H1 (cell line): ENCODE results near the gene UMODL1. TPM values are rescaled to one million over a fixed set of nuclear protein-coding genes. Genes with fewer than 3 reads are reported as not detected.

Experiments
- CTCF ChIP-seq, 3 experiments: IDR thresholded peaks; 1 replicate in 2 of 3; 2 replicates in 1 of 3; pipeline versions ENCODE4 v1.5.1 to v1.6.1; 2011; ENCODE audit warnings: low read length in 3 of 3, mild to moderate bottlenecking in 3 of 3, inconsistent platforms in 2 of 3, low read depth in 1 of 3, moderate library complexity in 1 of 3; ENCODE audit not compliant: insufficient read depth in 1 of 3; ENCODE audit errors: control extremely low read depth in 1 of 3
- JUN ChIP-seq: IDR thresholded peaks from 2 replicates; pipeline ENCODE4 v1.6.1; 2011; ENCODE audit warnings: low read depth, mild to moderate bottlenecking, improper control_type of control experiment, low read length
- MAFK ChIP-seq: IDR thresholded peaks from 2 replicates; pipeline ENCODE4 v1.6.1; 2012; ENCODE audit warnings: low read depth, mild to moderate bottlenecking, improper control_type of control experiment, low read length
- NRF1 ChIP-seq: IDR thresholded peaks from 2 replicates; pipeline ENCODE4 v1.6.1; 2011; ENCODE audit warnings: mild to moderate bottlenecking, low read depth, low read length, improper control_type of control experiment
- polyA plus RNA-seq, 7 experiments: library from polyadenylated mRNA; depleted of rRNA in 3 of 7; stranded (reverse) in 5 of 7; unstranded in 2 of 7; fragments of >200 nt in 5 of 7; fragments of 200-250 nt in 2 of 7; gene quantifications; 1 replicate in 5 of 7; 2 replicates in 1 of 7; 4 replicates in 1 of 7; pipeline versions ENCODE4 v1.2.1 to v1.2.3, GENCODE V29; 2011 to 2013; ENCODE audit warnings: missing spikeins in 2 of 7, mixed read lengths in 2 of 7
- total RNA-seq: library from RNA; stranded (reverse); fragmentation: NEBNext Ultra II Directional; extraction: Animal tissue kit (Norgen Biotek cat#: 25700); gene quantifications from 2 replicates; pipeline ENCODE4 v1.2.1, GENCODE V29; 2021

UMODL1 gene
- total and polyA plus RNA-seq, 2 of the 8 experiments (the other 6 are each of a cell fraction or from before 2014, with no cell fraction given): not detected

GRCh38 chr21:42187976-42188653, 117.0 kb downstream of the UMODL1 start (continued):
- TF ChIP-seq CTCF (IDR thresholded peaks at IDR 0.05; ENCODE audit: control extremely low read depth in 1 of 3, insufficient read depth in 1 of 3, low read depth in 1 of 3, low read length in 3 of 3) (no peak), JUN (no peak), MAFK (no peak), NRF1 (no peak)
